Liver (tissue), 9 donors: ENCODE results near the gene SLC38A2. TPM values are rescaled to one million over a fixed set of nuclear protein-coding genes. Genes with fewer than 3 reads are reported as not detected.
A peak's percentile ranks its signal among the peaks of the same experiment; 100 is the strongest.

Experiments used
- DNase-seq: peaks from one replicate; pipeline ENCODE4 v3.0.0-alpha.2; 2017; ENCODE audit warnings: low spot score
- H3K27ac ChIP-seq, 2 donors: one replicate each; pipeline ENCODE4 v1.7.0; 2013; ENCODE audit warnings: inconsistent platforms in 2 of 2, low read length in 2 of 2, control low read depth in 1 of 2, low read depth in 1 of 2, mild to moderate bottlenecking in 1 of 2
- H3K27me3 ChIP-seq, 4 donors: one replicate each; pipeline versions ENCODE4 v1.6.1 to v1.7.0; 2013; ENCODE audit warnings: low read length in 3 of 4, inconsistent platforms in 1 of 4, mild to moderate bottlenecking in 1 of 4, moderate library complexity in 1 of 4; ENCODE audit not compliant: control insufficient read depth in 4 of 4, insufficient read depth in 4 of 4
- H3K36me3 ChIP-seq, 4 donors: one replicate each; pipeline versions ENCODE4 v1.6.1 to v1.7.0; 2013; ENCODE audit warnings: low read length in 3 of 4, mild to moderate bottlenecking in 3 of 4, low read depth in 1 of 4, moderate library complexity in 1 of 4; ENCODE audit not compliant: control insufficient read depth in 4 of 4, insufficient read depth in 3 of 4
- H3K4me1 ChIP-seq, 4 donors: one replicate each; pipeline versions ENCODE4 v1.6.1 to v1.7.0; 2013; ENCODE audit warnings: low read length in 3 of 4, mild to moderate bottlenecking in 3 of 4, moderate library complexity in 1 of 4; ENCODE audit not compliant: control insufficient read depth in 4 of 4, insufficient read depth in 4 of 4
- H3K4me3 ChIP-seq, 3 donors: one replicate each; pipeline versions ENCODE4 v1.6.1 to v1.7.0; 2013; ENCODE audit warnings: low read length in 3 of 3, control low read depth in 1 of 3, low read depth in 1 of 3, mild to moderate bottlenecking in 1 of 3
- H3K9ac ChIP-seq, 2 donors: one replicate each; pipeline ENCODE4 v1.7.0; 2013; ENCODE audit warnings: low read length in 2 of 2, mild to moderate bottlenecking in 2 of 2, moderate library complexity in 2 of 2, control low read depth in 1 of 2, low read depth in 1 of 2
- H3K9me3 ChIP-seq, 4 donors: one replicate each; pipeline versions ENCODE4 v1.6.1 to v1.7.0; 2013; ENCODE audit warnings: low read length in 3 of 4; ENCODE audit not compliant: control insufficient read depth in 4 of 4
- ATF3 ChIP-seq: IDR thresholded peaks from 2 replicates; pipeline ENCODE4 v1.6.1; 2016; ENCODE audit warnings: antibody characterized with exemption
- EGR1 ChIP-seq, 2 donors: IDR thresholded peaks; 2 replicates each; pipeline ENCODE4 v1.6.1; 2016 to 2018; ENCODE audit warnings: antibody characterized with exemption in 2 of 2, low read depth in 2 of 2
- FOXA1 ChIP-seq: IDR thresholded peaks from 2 replicates; pipeline ENCODE4 v1.6.1; 2016; ENCODE audit warnings: antibody characterized with exemption
- HNF4G ChIP-seq: IDR thresholded peaks from 2 replicates; pipeline ENCODE4 v1.6.1; 2016; ENCODE audit warnings: antibody characterized with exemption
- JUND ChIP-seq, 2 donors: IDR thresholded peaks; 2 replicates each; pipeline ENCODE4 v1.6.1; 2016; ENCODE audit warnings: antibody characterized with exemption in 2 of 2
- NR2F2 ChIP-seq: IDR thresholded peaks from 2 replicates; pipeline ENCODE4 v1.6.1; 2016; ENCODE audit warnings: antibody characterized with exemption
- RAD21 ChIP-seq, 2 donors: IDR thresholded peaks; 2 replicates each; pipeline ENCODE4 v1.6.1; 2016; ENCODE audit warnings: antibody characterized with exemption in 2 of 2, mild to moderate bottlenecking in 2 of 2
- RXRA ChIP-seq, 2 donors: IDR thresholded peaks; 2 replicates each; pipeline ENCODE4 v1.6.1; 2017 to 2018; ENCODE audit warnings: antibody characterized with exemption in 2 of 2, mild to moderate bottlenecking in 1 of 2
- TAF1 ChIP-seq: conservative IDR thresholded peaks from 2 replicates; pipeline ENCODE4 v1.6.1; 2016; ENCODE audit warnings: antibody characterized with exemption, mild to moderate bottlenecking
- WGBS: extraction: QIAGEN DNeasy Blood & Tissue Kit; methylation state at CpG from one replicate; pipeline ENCODE4 v1.1.7; 2013; 5-methylcytosine and 5-hydroxymethylcytosine counted together
- polyA plus RNA-seq, 2 donors: library from polyadenylated mRNA; stranded (reverse) in 1 of 2; unstranded in 1 of 2; fragments of 200-250 nt in 1 of 2; fragments of >200 nt in 1 of 2; fragmentation: Nextera tagmentation in 1 of 2; extraction: Ambion mirVana in 1 of 2; gene quantifications; one replicate each; pipeline versions ENCODE4 v1.2.1 to v1.2.3, GENCODE V29; 2013 to 2015
- total RNA-seq, 2 donors: library from RNA; depleted of rRNA; stranded (reverse); fragments of >200 nt; gene quantifications; one replicate each; pipeline ENCODE4 v1.2.3, GENCODE V29; 2014
- TF ChIP-seq, protein P1 (sequence below): fragments of 150-350 bp; IDR thresholded peaks from 2 replicates; pipeline ENCODE4 v1.5.1; 2017; ENCODE audit warnings: improper control_type of control experiment, low read depth, low read length; ENCODE audit not compliant: missing input control
- TF ChIP-seq, protein P2 (sequence below): IDR thresholded peaks from 2 replicates; pipeline ENCODE4 v1.6.1; 2016; ENCODE audit warnings: antibody characterized with exemption
- TF ChIP-seq, protein P3 (sequence below): IDR thresholded peaks from 2 replicates; pipeline ENCODE4 v1.6.1; 2016; ENCODE audit warnings: antibody characterized with exemption
- TF ChIP-seq, protein P4 (sequence below): IDR thresholded peaks from 2 replicates; pipeline ENCODE4 v1.6.1; 2016; ENCODE audit warnings: antibody characterized with exemption, mild to moderate bottlenecking
- donor health status: healthy.
- donor health status: healthy.
- donor health status: healthy.
- donor health status: healthy.
- donor health status: healthy.

Gene SLC38A2
- total and polyA plus RNA-seq, 4 donors: 50.6 to 472 (median 97.4) TPM

DNA sequence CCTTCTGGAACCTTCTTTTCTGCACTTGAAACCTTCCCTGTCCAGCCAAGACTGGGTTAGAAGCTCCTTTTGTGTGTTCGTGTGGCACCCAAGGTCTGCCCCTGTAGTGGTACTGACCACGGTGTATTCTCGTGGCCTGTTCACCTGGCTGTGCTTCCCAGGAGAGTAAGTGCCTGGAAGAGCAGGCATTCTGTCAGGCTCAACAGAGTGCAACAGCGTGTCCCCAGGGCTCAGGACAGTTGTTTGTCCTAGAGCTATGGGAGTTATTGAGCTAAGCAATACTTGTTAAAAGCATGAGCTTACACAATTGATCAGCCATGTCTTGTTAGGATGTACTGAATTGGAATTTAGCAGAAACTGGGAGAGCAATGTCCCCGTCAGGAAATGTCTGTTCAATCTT is 12.9 kb upstream of the SLC38A2 start (continued):
- TF ChIP-seq ATF3 (no peak), NR2F2 (no peak)
- TF ChIP-seq, protein P1, sequence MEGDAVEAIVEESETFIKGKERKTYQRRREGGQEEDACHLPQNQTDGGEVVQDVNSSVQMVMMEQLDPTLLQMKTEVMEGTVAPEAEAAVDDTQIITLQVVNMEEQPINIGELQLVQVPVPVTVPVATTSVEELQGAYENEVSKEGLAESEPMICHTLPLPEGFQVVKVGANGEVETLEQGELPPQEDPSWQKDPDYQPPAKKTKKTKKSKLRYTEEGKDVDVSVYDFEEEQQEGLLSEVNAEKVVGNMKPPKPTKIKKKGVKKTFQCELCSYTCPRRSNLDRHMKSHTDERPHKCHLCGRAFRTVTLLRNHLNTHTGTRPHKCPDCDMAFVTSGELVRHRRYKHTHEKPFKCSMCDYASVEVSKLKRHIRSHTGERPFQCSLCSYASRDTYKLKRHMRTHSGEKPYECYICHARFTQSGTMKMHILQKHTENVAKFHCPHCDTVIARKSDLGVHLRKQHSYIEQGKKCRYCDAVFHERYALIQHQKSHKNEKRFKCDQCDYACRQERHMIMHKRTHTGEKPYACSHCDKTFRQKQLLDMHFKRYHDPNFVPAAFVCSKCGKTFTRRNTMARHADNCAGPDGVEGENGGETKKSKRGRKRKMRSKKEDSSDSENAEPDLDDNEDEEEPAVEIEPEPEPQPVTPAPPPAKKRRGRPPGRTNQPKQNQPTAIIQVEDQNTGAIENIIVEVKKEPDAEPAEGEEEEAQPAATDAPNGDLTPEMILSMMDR: no peak

DNA sequence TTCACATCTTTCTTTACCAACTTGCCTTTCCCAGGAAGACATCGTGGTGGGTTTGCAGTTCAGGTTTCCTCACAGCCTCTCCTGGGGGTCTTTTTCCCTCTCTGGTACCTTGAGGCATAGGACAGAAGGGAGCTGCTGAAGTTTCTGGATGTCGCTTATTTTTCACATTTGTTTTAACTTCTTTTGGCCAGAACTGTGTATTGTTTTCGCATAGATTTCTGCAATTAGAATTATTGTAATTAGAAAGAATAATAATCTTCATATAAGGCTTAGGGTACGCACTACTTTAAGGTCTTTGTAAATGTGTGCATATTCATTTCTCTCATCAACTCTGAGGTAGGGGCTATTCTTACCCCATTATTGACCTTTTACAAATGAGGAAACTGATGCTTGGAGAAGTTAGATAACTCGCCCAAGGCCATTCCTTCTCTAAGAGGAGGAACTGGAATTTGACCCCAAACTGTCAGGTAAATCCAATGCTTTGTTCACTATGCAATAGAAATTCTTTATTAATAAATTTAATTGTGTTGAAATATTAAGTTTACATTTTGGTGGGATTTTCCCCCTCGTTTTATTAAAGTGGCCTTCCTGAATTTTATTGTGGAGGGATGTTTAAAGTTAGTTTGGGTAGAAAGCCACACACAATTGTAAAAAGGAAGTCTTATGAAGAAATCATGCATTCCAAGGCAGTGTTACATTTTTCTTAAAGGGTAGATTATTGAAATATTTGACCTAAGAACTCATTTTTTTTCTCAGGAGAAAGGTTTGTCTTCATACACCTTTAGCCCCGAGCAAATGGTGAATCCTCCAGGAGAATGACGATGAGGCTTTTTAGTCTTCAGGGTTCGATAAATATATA is 12.1 kb upstream of the SLC38A2 start:
- peak overlapping the region; percentile 55 to 63 (median 60) for H3K4me3 ChIP-seq
- H3K27me3 ChIP-seq: no peaks in the 10 kb centered on the region
- TF ChIP-seq, protein P2, sequence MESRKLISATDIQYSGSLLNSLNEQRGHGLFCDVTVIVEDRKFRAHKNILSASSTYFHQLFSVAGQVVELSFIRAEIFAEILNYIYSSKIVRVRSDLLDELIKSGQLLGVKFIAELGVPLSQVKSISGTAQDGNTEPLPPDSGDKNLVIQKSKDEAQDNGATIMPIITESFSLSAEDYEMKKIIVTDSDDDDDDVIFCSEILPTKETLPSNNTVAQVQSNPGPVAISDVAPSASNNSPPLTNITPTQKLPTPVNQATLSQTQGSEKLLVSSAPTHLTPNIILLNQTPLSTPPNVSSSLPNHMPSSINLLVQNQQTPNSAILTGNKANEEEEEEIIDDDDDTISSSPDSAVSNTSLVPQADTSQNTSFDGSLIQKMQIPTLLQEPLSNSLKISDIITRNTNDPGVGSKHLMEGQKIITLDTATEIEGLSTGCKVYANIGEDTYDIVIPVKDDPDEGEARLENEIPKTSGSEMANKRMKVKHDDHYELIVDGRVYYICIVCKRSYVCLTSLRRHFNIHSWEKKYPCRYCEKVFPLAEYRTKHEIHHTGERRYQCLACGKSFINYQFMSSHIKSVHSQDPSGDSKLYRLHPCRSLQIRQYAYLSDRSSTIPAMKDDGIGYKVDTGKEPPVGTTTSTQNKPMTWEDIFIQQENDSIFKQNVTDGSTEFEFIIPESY: no peak
- TF ChIP-seq, protein P3, sequence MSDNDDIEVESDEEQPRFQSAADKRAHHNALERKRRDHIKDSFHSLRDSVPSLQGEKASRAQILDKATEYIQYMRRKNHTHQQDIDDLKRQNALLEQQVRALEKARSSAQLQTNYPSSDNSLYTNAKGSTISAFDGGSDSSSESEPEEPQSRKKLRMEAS: no peak
- TF ChIP-seq TAF1: no peak
- no peak for TF ChIP-seq JUND (IDR thresholded peaks at IDR 0.05)
- TF ChIP-seq HNF4G: no peak
- no peak for TF ChIP-seq RXRA (IDR thresholded peaks at IDR 0.05)
- no peak for TF ChIP-seq ATF3
- TF ChIP-seq, protein P4, sequence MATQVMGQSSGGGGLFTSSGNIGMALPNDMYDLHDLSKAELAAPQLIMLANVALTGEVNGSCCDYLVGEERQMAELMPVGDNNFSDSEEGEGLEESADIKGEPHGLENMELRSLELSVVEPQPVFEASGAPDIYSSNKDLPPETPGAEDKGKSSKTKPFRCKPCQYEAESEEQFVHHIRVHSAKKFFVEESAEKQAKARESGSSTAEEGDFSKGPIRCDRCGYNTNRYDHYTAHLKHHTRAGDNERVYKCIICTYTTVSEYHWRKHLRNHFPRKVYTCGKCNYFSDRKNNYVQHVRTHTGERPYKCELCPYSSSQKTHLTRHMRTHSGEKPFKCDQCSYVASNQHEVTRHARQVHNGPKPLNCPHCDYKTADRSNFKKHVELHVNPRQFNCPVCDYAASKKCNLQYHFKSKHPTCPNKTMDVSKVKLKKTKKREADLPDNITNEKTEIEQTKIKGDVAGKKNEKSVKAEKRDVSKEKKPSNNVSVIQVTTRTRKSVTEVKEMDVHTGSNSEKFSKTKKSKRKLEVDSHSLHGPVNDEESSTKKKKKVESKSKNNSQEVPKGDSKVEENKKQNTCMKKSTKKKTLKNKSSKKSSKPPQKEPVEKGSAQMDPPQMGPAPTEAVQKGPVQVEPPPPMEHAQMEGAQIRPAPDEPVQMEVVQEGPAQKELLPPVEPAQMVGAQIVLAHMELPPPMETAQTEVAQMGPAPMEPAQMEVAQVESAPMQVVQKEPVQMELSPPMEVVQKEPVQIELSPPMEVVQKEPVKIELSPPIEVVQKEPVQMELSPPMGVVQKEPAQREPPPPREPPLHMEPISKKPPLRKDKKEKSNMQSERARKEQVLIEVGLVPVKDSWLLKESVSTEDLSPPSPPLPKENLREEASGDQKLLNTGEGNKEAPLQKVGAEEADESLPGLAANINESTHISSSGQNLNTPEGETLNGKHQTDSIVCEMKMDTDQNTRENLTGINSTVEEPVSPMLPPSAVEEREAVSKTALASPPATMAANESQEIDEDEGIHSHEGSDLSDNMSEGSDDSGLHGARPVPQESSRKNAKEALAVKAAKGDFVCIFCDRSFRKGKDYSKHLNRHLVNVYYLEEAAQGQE: no peak
- no peak for TF ChIP-seq EGR1 (IDR thresholded peaks at IDR 0.05; ENCODE audit: low read depth in 2 of 2)
- no peak for TF ChIP-seq NR2F2
- no peak for TF ChIP-seq RAD21 (IDR thresholded peaks at IDR 0.05)
- TF ChIP-seq FOXA1: no peak
- 67% methylated on average over 9 of the region's 9 CpGs for WGBS
- peak overlapping the region; percentile 98 to 100 for H3K27ac ChIP-seq
- H3K4me1 ChIP-seq: peaks cover 8 to 29% (median 24%) of the 10 kb centered on the region in 4 donors
- DNase-seq: no peak
- no peaks in the 10 kb centered on the region for H3K36me3 ChIP-seq
- no peaks in the 10 kb centered on the region for H3K9me3 ChIP-seq
- peak overlapping the region; percentile 85 to 97 for H3K9ac ChIP-seq
